ENCODE data around the gene BHLHE23.

DNA sequence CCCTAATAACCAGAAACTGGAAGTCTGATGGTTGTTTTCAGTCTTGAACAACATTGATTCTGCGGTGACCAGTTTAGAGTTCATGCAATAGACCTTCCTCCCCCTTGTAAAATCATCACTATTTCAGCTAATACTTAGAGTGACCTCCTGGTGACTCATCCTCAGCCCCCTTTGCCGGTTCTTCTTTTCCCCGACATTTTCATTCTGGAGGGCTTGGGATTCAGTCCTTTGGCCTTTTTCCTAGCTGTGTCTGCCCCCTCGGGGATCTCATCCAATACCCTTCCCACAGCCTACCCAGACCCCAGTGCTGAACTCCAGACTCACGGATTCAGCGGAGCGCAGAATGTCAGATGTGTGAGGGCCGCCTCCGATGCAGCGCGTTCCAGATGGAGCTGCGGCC, 7.5 kb upstream of the BHLHE23 start:
- no peak for TF ChIP-seq POLR2AphosphoS5 (IDR thresholded peaks at IDR 0.05)
- TF ChIP-seq POLR2A (IDR thresholded peaks at IDR 0.05; ENCODE audit: low read depth): no peak
- TF ChIP-seq, protein P1, sequence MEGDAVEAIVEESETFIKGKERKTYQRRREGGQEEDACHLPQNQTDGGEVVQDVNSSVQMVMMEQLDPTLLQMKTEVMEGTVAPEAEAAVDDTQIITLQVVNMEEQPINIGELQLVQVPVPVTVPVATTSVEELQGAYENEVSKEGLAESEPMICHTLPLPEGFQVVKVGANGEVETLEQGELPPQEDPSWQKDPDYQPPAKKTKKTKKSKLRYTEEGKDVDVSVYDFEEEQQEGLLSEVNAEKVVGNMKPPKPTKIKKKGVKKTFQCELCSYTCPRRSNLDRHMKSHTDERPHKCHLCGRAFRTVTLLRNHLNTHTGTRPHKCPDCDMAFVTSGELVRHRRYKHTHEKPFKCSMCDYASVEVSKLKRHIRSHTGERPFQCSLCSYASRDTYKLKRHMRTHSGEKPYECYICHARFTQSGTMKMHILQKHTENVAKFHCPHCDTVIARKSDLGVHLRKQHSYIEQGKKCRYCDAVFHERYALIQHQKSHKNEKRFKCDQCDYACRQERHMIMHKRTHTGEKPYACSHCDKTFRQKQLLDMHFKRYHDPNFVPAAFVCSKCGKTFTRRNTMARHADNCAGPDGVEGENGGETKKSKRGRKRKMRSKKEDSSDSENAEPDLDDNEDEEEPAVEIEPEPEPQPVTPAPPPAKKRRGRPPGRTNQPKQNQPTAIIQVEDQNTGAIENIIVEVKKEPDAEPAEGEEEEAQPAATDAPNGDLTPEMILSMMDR (IDR thresholded peaks at IDR 0.05): no peak
